Uterus (tissue), 4 donors: ENCODE data around the gene GRIP1. TPM values are rescaled to one million over a fixed set of nuclear protein-coding genes. Genes with fewer than 3 reads are reported as not detected.

Experiments used
- DNase-seq, 2 donors: peaks; one replicate each; pipeline ENCODE4 v3.0.0-alpha.2; 2019 to 2020
- H3K27ac ChIP-seq, 2 donors: fragments of 200-600 bp; sonication (generic); 1 replicate in 1 of 2; 2 replicates in 1 of 2; pipeline ENCODE4 v1.5.1; 2016 to 2018
- H3K27me3 ChIP-seq, 2 donors: fragments of 200-600 bp; sonication (generic); one replicate each; pipeline ENCODE4 v1.5.1; 2018 to 2019; ENCODE audit warnings: control low read depth in 1 of 2
- H3K36me3 ChIP-seq, 2 donors: fragments of 200-600 bp; sonication (generic); one replicate each; pipeline ENCODE4 v1.5.1; 2019; ENCODE audit warnings: control low read depth in 1 of 2
- H3K4me1 ChIP-seq, 2 donors: fragments of 200-600 bp; sonication (generic); one replicate each; pipeline ENCODE4 v1.5.1; 2018 to 2019; ENCODE audit warnings: control low read depth in 1 of 2
- H3K4me3 ChIP-seq, 2 donors: fragments of 200-600 bp; sonication (generic); 1 replicate in 1 of 2; 2 replicates in 1 of 2; pipeline ENCODE4 v1.5.1; 2018 to 2019; ENCODE audit warnings: mild to moderate bottlenecking in 1 of 2
- H3K9me3 ChIP-seq, 2 donors: fragments of 200-600 bp; sonication (generic); one replicate each; pipeline ENCODE4 v1.5.1; 2019; ENCODE audit warnings: control low read depth in 1 of 2
- CTCF ChIP-seq, 4 experiments: fragments of 200-600 bp in 2 of 4; fragments of 450-650 bp in 2 of 4; sonication (generic) in 2 of 4; IDR thresholded peaks; one replicate each; pipeline ENCODE4 v1.5.1; 2016 to 2019; ENCODE audit warnings: antibody characterized with exemption in 4 of 4, mild to moderate bottlenecking in 2 of 4, moderate library complexity in 1 of 4
- POLR2A ChIP-seq, 2 donors: fragments of 450-650 bp; IDR thresholded peaks; one replicate each; pipeline ENCODE4 v1.6.1; 2016; ENCODE audit warnings: antibody characterized with exemption in 2 of 2, mild to moderate bottlenecking in 1 of 2, moderate library complexity in 1 of 2
- intact Hi-C: fragments of 100-400 bp; cut with DNase I; formaldehyde crosslinking; loops from one replicate; pipeline ENCODE4 v1.15.1; 2023; ENCODE audit warnings: low total_unique reads
- total RNA-seq, 4 donors: library from RNA; depleted of rRNA in 3 of 4; stranded (reverse); fragments of >200 nt in 3 of 4; gene quantifications; one replicate each; pipeline versions ENCODE4 v1.1.0 to v1.2.4, GENCODE V29; 2014 to 2023
- donor health status: DM: yes; HTN: yes; CAD: no.

The GRIP1 gene
- total RNA-seq, 4 donors from 2014 or later = 6.4 to 74.8 (median 19.2) TPM; not detected in 1

GRCh38 chr12:66459944-66460482 is 218.9 kb downstream of the GRIP1 start:
- H3K4me3 ChIP-seq = no peak overlapping the region
- intact Hi-C loops = no loop called here
- TF ChIP-seq CTCF (IDR thresholded peaks at IDR 0.05) (no peak), POLR2A (IDR thresholded peaks at IDR 0.05) (no peak)
- H3K27ac ChIP-seq = no peak overlapping the region
- H3K27me3 ChIP-seq = no peaks in the 10 kb centered on the region
- no peak for DNase-seq
- no peaks in the 10 kb centered on the region for H3K4me1 ChIP-seq
- no peaks in the 10 kb centered on the region for H3K36me3 ChIP-seq
- H3K9me3 ChIP-seq = no peaks in the 10 kb centered on the region

- intact Hi-C loops = no loop called here
- H3K36me3 ChIP-seq = no peaks in the 10 kb centered on the region
- no peak overlapping the region for H3K4me3 ChIP-seq
- no peaks in the 10 kb centered on the region for H3K27me3 ChIP-seq
- DNase-seq = no peak
- no peak for TF ChIP-seq CTCF (IDR thresholded peaks at IDR 0.05)
- no peak for TF ChIP-seq POLR2A (IDR thresholded peaks at IDR 0.05)
- H3K4me1 ChIP-seq = no peaks in the 10 kb centered on the region
- H3K9me3 ChIP-seq = no peaks in the 10 kb centered on the region
- H3K27ac ChIP-seq = no peak overlapping the region
These were observed 222.3 kb downstream of the GRIP1 start for GRCh38 chr12:66456612-66457011.

- TF ChIP-seq POLR2A (IDR thresholded peaks at IDR 0.05) = no peak
- no peak for TF ChIP-seq CTCF (IDR thresholded peaks at IDR 0.05)
- intact Hi-C loops = no loop called here
- H3K27me3 ChIP-seq = no peaks in the 10 kb centered on the region
- H3K9me3 ChIP-seq = no peaks in the 10 kb centered on the region
- no peak for DNase-seq
- H3K4me3 ChIP-seq = no peak overlapping the region
- H3K36me3 ChIP-seq = no peaks in the 10 kb centered on the region
- no peak overlapping the region for H3K27ac ChIP-seq
- H3K4me1 ChIP-seq = no peaks in the 10 kb centered on the region
These were observed 225.0 kb downstream of the GRIP1 start for GRCh38 chr12:66453844-66454243.

- Histone ChIP-seq H3K27ac (no peak overlapping the region), H3K4me1 (no peaks in the 10 kb centered on the region), H3K4me3 (no peak overlapping the region), H3K36me3 (no peaks in the 10 kb centered on the region), H3K9me3 (no peaks in the 10 kb centered on the region), H3K27me3 (no peaks in the 10 kb centered on the region)
- no peak for DNase-seq
- intact Hi-C loops = no loop called here
- TF ChIP-seq CTCF (IDR thresholded peaks at IDR 0.05) (no peak), POLR2A (IDR thresholded peaks at IDR 0.05) (no peak)
These were observed 225.8 kb downstream of the GRIP1 start for GRCh38 chr12:66453120-66453519.

- DNase-seq = no peak
- TF ChIP-seq CTCF (IDR thresholded peaks at IDR 0.05) (no peak), POLR2A (IDR thresholded peaks at IDR 0.05) (no peak)
- no peaks in the 10 kb centered on the region for H3K4me1 ChIP-seq
- H3K27me3 ChIP-seq = no peaks in the 10 kb centered on the region
- H3K9me3 ChIP-seq = no peaks in the 10 kb centered on the region
- H3K36me3 ChIP-seq = no peaks in the 10 kb centered on the region
- intact Hi-C loops = no loop called here
- H3K27ac ChIP-seq = no peak overlapping the region
- no peak overlapping the region for H3K4me3 ChIP-seq
These were observed 229.3 kb downstream of the GRIP1 start for GRCh38 chr12:66449531-66449930.
